H1 (cell line): ENCODE results near the gene WNK3.

Experiments used
- BRCA1 ChIP-seq: IDR thresholded peaks from 2 replicates; pipeline ENCODE4 v1.6.1; 2012; ENCODE audit warnings: low read depth, low read length, improper control_type of control experiment
- CBX5 ChIP-seq: fragments of 300-800, 300-1000 bp; sonication (generic); IDR thresholded peaks from 2 replicates; pipeline ENCODE4 v1.7.1; 2016; ENCODE audit warnings: antibody characterized with exemption, low read length, low read depth
- CHD1 ChIP-seq: IDR thresholded peaks from 2 replicates; pipeline ENCODE4 v1.6.1; 2012; ENCODE audit warnings: low read depth, low read length, improper control_type of control experiment
- EGR1 ChIP-seq: IDR thresholded peaks from 2 replicates; pipeline ENCODE4 v1.6.1; 2011; ENCODE audit warnings: low read depth, low read length, borderline replicate concordance
- EZH2 ChIP-seq: fragments of 200-600 bp; sonication (generic); IDR thresholded peaks from 2 replicates; pipeline ENCODE4 v1.7.1; 2012; ENCODE audit warnings: low read depth, mild to moderate bottlenecking, moderate library complexity, low read length, inconsistent platforms; ENCODE audit not compliant: severe bottlenecking
- JUND ChIP-seq: IDR thresholded peaks from 2 replicates; pipeline ENCODE4 v1.6.1; 2011; ENCODE audit warnings: mild to moderate bottlenecking, improper control_type of control experiment, low read length
- PHF8 ChIP-seq: fragments of 200-600 bp; sonication (generic); conservative IDR thresholded peaks from 2 replicates; pipeline ENCODE4 v1.7.1; 2012; ENCODE audit warnings: low read depth, mild to moderate bottlenecking, inconsistent platforms, low read length, moderate library complexity
- POLR2A ChIP-seq, 2 experiments: IDR thresholded peaks; 1 replicate in 1 of 2; 2 replicates in 1 of 2; pipeline ENCODE4 v1.6.1; 2011; ENCODE audit warnings: low read depth in 2 of 2, low read length in 2 of 2, mild to moderate bottlenecking in 2 of 2; ENCODE audit errors: control extremely low read depth in 1 of 2
- POLR2AphosphoS5 ChIP-seq: IDR thresholded peaks from 2 replicates; pipeline ENCODE4 v1.6.1; 2011; ENCODE audit warnings: low read depth, low read length
- TAF1 ChIP-seq: IDR thresholded peaks from 2 replicates; pipeline ENCODE4 v1.6.1; 2011; ENCODE audit warnings: mild to moderate bottlenecking, low read depth, low read length
- TF ChIP-seq, protein P1 (sequence below): IDR thresholded peaks from 2 replicates; pipeline ENCODE4 v1.6.1; 2011; ENCODE audit warnings: low read length, improper control_type of control experiment
- TF ChIP-seq, protein P2 (sequence below), 3 experiments: IDR thresholded peaks; 1 replicate in 2 of 3; 2 replicates in 1 of 3; pipeline versions ENCODE4 v1.5.1 to v1.6.1; 2011; ENCODE audit warnings: low read length in 3 of 3, mild to moderate bottlenecking in 3 of 3, inconsistent platforms in 2 of 3, low read depth in 1 of 3, moderate library complexity in 1 of 3; ENCODE audit not compliant: insufficient read depth in 1 of 3; ENCODE audit errors: control extremely low read depth in 1 of 3
- TF ChIP-seq, protein P3 (sequence below): IDR thresholded peaks from 2 replicates; pipeline ENCODE4 v1.6.1; 2012; ENCODE audit warnings: low read length, inconsistent platforms

GRCh38 chrX:54166915-54167314 is 190.9 kb downstream of the WNK3 start:
- TF ChIP-seq POLR2AphosphoS5: no peak
- TF ChIP-seq, protein P1, sequence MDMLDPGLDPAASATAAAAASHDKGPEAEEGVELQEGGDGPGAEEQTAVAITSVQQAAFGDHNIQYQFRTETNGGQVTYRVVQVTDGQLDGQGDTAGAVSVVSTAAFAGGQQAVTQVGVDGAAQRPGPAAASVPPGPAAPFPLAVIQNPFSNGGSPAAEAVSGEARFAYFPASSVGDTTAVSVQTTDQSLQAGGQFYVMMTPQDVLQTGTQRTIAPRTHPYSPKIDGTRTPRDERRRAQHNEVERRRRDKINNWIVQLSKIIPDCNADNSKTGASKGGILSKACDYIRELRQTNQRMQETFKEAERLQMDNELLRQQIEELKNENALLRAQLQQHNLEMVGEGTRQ: no peak
- TF ChIP-seq PHF8: no peak
- TF ChIP-seq, protein P2, sequence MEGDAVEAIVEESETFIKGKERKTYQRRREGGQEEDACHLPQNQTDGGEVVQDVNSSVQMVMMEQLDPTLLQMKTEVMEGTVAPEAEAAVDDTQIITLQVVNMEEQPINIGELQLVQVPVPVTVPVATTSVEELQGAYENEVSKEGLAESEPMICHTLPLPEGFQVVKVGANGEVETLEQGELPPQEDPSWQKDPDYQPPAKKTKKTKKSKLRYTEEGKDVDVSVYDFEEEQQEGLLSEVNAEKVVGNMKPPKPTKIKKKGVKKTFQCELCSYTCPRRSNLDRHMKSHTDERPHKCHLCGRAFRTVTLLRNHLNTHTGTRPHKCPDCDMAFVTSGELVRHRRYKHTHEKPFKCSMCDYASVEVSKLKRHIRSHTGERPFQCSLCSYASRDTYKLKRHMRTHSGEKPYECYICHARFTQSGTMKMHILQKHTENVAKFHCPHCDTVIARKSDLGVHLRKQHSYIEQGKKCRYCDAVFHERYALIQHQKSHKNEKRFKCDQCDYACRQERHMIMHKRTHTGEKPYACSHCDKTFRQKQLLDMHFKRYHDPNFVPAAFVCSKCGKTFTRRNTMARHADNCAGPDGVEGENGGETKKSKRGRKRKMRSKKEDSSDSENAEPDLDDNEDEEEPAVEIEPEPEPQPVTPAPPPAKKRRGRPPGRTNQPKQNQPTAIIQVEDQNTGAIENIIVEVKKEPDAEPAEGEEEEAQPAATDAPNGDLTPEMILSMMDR (IDR thresholded peaks at IDR 0.05; ENCODE audit: control extremely low read depth in 1 of 3, insufficient read depth in 1 of 3, low read depth in 1 of 3, low read length in 3 of 3): no peak
- TF ChIP-seq JUND: no peak
- TF ChIP-seq EZH2: no peak
- no peak for TF ChIP-seq CBX5
- no peak for TF ChIP-seq EGR1
- TF ChIP-seq POLR2A (IDR thresholded peaks at IDR 0.05; ENCODE audit: control extremely low read depth in 1 of 2, low read depth in 2 of 2, low read length in 2 of 2): no peak
- TF ChIP-seq TAF1: no peak
- TF ChIP-seq BRCA1: no peak
- TF ChIP-seq, protein P3, sequence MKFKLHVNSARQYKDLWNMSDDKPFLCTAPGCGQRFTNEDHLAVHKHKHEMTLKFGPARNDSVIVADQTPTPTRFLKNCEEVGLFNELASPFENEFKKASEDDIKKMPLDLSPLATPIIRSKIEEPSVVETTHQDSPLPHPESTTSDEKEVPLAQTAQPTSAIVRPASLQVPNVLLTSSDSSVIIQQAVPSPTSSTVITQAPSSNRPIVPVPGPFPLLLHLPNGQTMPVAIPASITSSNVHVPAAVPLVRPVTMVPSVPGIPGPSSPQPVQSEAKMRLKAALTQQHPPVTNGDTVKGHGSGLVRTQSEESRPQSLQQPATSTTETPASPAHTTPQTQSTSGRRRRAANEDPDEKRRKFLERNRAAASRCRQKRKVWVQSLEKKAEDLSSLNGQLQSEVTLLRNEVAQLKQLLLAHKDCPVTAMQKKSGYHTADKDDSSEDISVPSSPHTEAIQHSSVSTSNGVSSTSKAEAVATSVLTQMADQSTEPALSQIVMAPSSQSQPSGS: no peak
- TF ChIP-seq CHD1: no peak
